Measurements from ENCODE around the gene NLRP9.

NLRP9 gene

GRCh38 chr19:55700813-55701212 is 37.4 kb downstream of the NLRP9 start:
- H3K9ac ChIP-seq (ENCODE audit: low read length) = no peak overlapping the region
- peaks cover 16% of the 10 kb centered on the region for H3K36me3 ChIP-seq (ENCODE audit: control insufficient read depth, insufficient read depth, low read length)
- H3K4me1 ChIP-seq (ENCODE audit: control insufficient read depth, insufficient read depth, low read length) = peaks cover 30% of the 10 kb centered on the region
- no peak overlapping the region for H3K4me3 ChIP-seq (ENCODE audit: low read length)
- H3K27me3 ChIP-seq (ENCODE audit: control insufficient read depth, insufficient read depth, low read length) = no peaks in the 10 kb centered on the region
- no peaks in the 10 kb centered on the region for H3K9me3 ChIP-seq (ENCODE audit: control insufficient read depth, low read length)

GRCh38 chr19:55699221-55699620 is 39.0 kb downstream of the NLRP9 start:
- Histone ChIP-seq H3K27me3 (ENCODE audit: control insufficient read depth, insufficient read depth, low read length) (no peaks in the 10 kb centered on the region), H3K9ac (ENCODE audit: low read length) (no peak overlapping the region), H3K36me3 (ENCODE audit: control insufficient read depth, insufficient read depth, low read length) (peaks cover 29% of the 10 kb centered on the region), H3K9me3 (ENCODE audit: control insufficient read depth, low read length) (no peaks in the 10 kb centered on the region), H3K4me3 (ENCODE audit: low read length) (no peak overlapping the region), H3K4me1 (ENCODE audit: control insufficient read depth, insufficient read depth, low read length) (peaks cover 29% of the 10 kb centered on the region)

GRCh38 chr19:55698256-55698655 is 39.9 kb downstream of the NLRP9 start:
- H3K27me3 ChIP-seq (ENCODE audit: control insufficient read depth, insufficient read depth, low read length) = no peaks in the 10 kb centered on the region
- H3K4me3 ChIP-seq (ENCODE audit: low read length) = no peak overlapping the region
- H3K36me3 ChIP-seq (ENCODE audit: control insufficient read depth, insufficient read depth, low read length) = peaks cover 34% of the 10 kb centered on the region
- no peak overlapping the region for H3K9ac ChIP-seq (ENCODE audit: low read length)
- H3K9me3 ChIP-seq (ENCODE audit: control insufficient read depth, low read length) = no peaks in the 10 kb centered on the region
- peaks cover 19% of the 10 kb centered on the region for H3K4me1 ChIP-seq (ENCODE audit: control insufficient read depth, insufficient read depth, low read length)

GRCh38 chr19:55697698-55698097 is 40.5 kb downstream of the NLRP9 start:
- Histone ChIP-seq H3K36me3 (ENCODE audit: control insufficient read depth, insufficient read depth, low read length) (peaks cover 40% of the 10 kb centered on the region), H3K4me3 (ENCODE audit: low read length) (no peak overlapping the region), H3K4me1 (ENCODE audit: control insufficient read depth, insufficient read depth, low read length) (peaks cover 13% of the 10 kb centered on the region), H3K27me3 (ENCODE audit: control insufficient read depth, insufficient read depth, low read length) (no peaks in the 10 kb centered on the region), H3K9me3 (ENCODE audit: control insufficient read depth, low read length) (no peaks in the 10 kb centered on the region), H3K9ac (ENCODE audit: low read length) (no peak overlapping the region)

- Histone ChIP-seq H3K27me3 (ENCODE audit: control insufficient read depth, insufficient read depth, low read length) (no peaks in the 10 kb centered on the region), H3K9me3 (ENCODE audit: control insufficient read depth, low read length) (no peaks in the 10 kb centered on the region), H3K4me3 (ENCODE audit: low read length) (no peak overlapping the region), H3K9ac (ENCODE audit: low read length) (no peak overlapping the region), H3K36me3 (ENCODE audit: control insufficient read depth, insufficient read depth, low read length) (peaks cover 44% of the 10 kb centered on the region), H3K4me1 (ENCODE audit: control insufficient read depth, insufficient read depth, low read length) (peaks cover 7% of the 10 kb centered on the region)
Observed at GRCh38 chr19:55697069-55697440, 41.1 kb downstream of the NLRP9 start.

GRCh38 chr19:55696301-55697068 is 41.7 kb downstream of the NLRP9 start:
- Histone ChIP-seq H3K9me3 (ENCODE audit: control insufficient read depth, low read length) (no peaks in the 10 kb centered on the region), H3K36me3 (ENCODE audit: control insufficient read depth, insufficient read depth, low read length) (peaks cover 49% of the 10 kb centered on the region), H3K9ac (ENCODE audit: low read length) (no peak overlapping the region), H3K4me3 (ENCODE audit: low read length) (no peak overlapping the region), H3K4me1 (ENCODE audit: control insufficient read depth, insufficient read depth, low read length) (peaks cover 1% of the 10 kb centered on the region), H3K27me3 (ENCODE audit: control insufficient read depth, insufficient read depth, low read length) (no peaks in the 10 kb centered on the region)

GRCh38 chr19:55695511-55696290 is 42.5 kb downstream of the NLRP9 start:
- Histone ChIP-seq H3K27me3 (ENCODE audit: control insufficient read depth, insufficient read depth, low read length) (no peaks in the 10 kb centered on the region), H3K36me3 (ENCODE audit: control insufficient read depth, insufficient read depth, low read length) (peaks cover 50% of the 10 kb centered on the region), H3K4me1 (ENCODE audit: control insufficient read depth, insufficient read depth, low read length) (no peaks in the 10 kb centered on the region), H3K9me3 (ENCODE audit: control insufficient read depth, low read length) (no peaks in the 10 kb centered on the region), H3K4me3 (ENCODE audit: low read length) (no peak overlapping the region), H3K9ac (ENCODE audit: low read length) (no peak overlapping the region)

GRCh38 chr19:55694656-55695491 is 43.3 kb downstream of the NLRP9 start:
- Histone ChIP-seq H3K4me1 (ENCODE audit: control insufficient read depth, insufficient read depth, low read length) (peaks cover 2% of the 10 kb centered on the region), H3K27me3 (ENCODE audit: control insufficient read depth, insufficient read depth, low read length) (no peaks in the 10 kb centered on the region), H3K36me3 (ENCODE audit: control insufficient read depth, insufficient read depth, low read length) (peaks cover 55% of the 10 kb centered on the region), H3K4me3 (ENCODE audit: low read length) (no peak overlapping the region), H3K9ac (ENCODE audit: low read length) (no peak overlapping the region), H3K9me3 (ENCODE audit: control insufficient read depth, low read length) (no peaks in the 10 kb centered on the region)

GRCh38 chr19:55694241-55694655 is 44.0 kb downstream of the NLRP9 start:
- no peak overlapping the region for H3K4me3 ChIP-seq (ENCODE audit: low read length)
- H3K9ac ChIP-seq (ENCODE audit: low read length) = no peak overlapping the region
- H3K27me3 ChIP-seq (ENCODE audit: control insufficient read depth, insufficient read depth, low read length) = no peaks in the 10 kb centered on the region
- H3K36me3 ChIP-seq (ENCODE audit: control insufficient read depth, insufficient read depth, low read length) = peaks cover 60% of the 10 kb centered on the region
- no peaks in the 10 kb centered on the region for H3K9me3 ChIP-seq (ENCODE audit: control insufficient read depth, low read length)
- H3K4me1 ChIP-seq (ENCODE audit: control insufficient read depth, insufficient read depth, low read length) = peaks cover 9% of the 10 kb centered on the region

- Histone ChIP-seq H3K36me3 (ENCODE audit: control insufficient read depth, insufficient read depth, low read length) (peaks cover 65% of the 10 kb centered on the region), H3K27me3 (ENCODE audit: control insufficient read depth, insufficient read depth, low read length) (no peaks in the 10 kb centered on the region), H3K4me3 (ENCODE audit: low read length) (no peak overlapping the region), H3K4me1 (ENCODE audit: control insufficient read depth, insufficient read depth, low read length) (peaks cover 16% of the 10 kb centered on the region), H3K9me3 (ENCODE audit: control insufficient read depth, low read length) (no peaks in the 10 kb centered on the region), H3K9ac (ENCODE audit: low read length) (no peak overlapping the region)
Observed at GRCh38 chr19:55693336-55693974, 44.7 kb downstream of the NLRP9 start.

GRCh38 chr19:55692681-55693081 is 45.5 kb downstream of the NLRP9 start:
- Histone ChIP-seq H3K4me1 (ENCODE audit: control insufficient read depth, insufficient read depth, low read length) (peaks cover 24% of the 10 kb centered on the region), H3K27me3 (ENCODE audit: control insufficient read depth, insufficient read depth, low read length) (no peaks in the 10 kb centered on the region), H3K4me3 (ENCODE audit: low read length) (no peak overlapping the region), H3K36me3 (ENCODE audit: control insufficient read depth, insufficient read depth, low read length) (peaks cover 65% of the 10 kb centered on the region), H3K9ac (ENCODE audit: low read length) (no peak overlapping the region), H3K9me3 (ENCODE audit: control insufficient read depth, low read length) (no peaks in the 10 kb centered on the region)

All from mucosa of stomach (tissue), 1 donor.